ENCODE results near the gene CSNK1G2. TPM values are rescaled to one million over a fixed set of nuclear protein-coding genes. Genes with fewer than 3 reads are reported as not detected.

The CSNK1G2 gene
- total and polyA plus RNA-seq, 2 donors (not counting 1 experiment from before 2014, with no cell fraction given) = 154 to 288 TPM

DNA sequence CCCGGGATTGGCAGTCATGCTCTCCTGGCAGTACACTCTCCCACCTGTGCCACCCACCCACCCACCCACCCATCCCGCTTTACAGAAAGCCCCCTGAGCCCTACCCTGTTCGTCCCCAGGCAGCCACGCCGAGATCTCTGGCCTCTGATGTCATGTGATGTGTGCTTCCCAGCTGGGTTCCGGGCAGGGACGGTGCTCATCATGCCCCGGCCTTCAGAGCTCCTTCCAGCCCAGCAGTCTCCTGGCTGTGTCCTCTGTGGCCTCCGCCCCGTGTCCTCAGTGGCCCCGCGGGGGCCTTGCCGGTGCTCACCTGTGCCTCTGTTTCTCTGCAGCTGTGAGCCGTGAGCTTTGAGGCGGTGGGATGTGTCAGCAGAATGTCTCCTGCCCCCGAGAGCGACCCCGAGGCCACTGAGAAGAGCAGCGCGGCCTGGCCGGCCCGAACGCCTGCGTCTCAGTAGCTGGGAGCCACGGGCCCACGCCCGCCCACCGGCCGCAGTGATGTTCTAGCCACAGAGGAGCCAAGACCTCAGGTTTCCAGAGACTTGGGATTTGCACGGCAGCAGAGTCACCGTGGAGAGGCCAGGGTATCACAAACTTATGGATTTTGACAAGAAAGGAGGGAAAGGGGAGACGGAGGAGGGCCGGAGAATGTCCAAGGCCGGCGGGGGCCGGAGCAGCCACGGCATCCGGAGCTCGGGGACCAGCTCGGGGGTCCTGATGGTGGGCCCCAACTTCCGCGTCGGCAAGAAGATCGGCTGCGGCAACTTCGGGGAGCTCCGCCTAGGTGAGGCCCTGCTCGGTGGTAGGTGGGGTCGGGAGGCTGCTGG lies 28.4 kb downstream of the CSNK1G2 start:
- H3K4me1 Mint-ChIP-seq = peaks cover 15% of the 10 kb centered on the region
- Histone ChIP-seq H3K4me2 (replicated peaks; ENCODE audit: low read depth, low read length, poor library complexity, severe bottlenecking) (no peak overlapping the region), H3K9me3 (ENCODE audit: control extremely low read depth in 1 of 3, control insufficient read depth in 2 of 3, insufficient read depth in 1 of 3, low read length in 2 of 3) (no peaks in the 10 kb centered on the region), H3K27ac (ENCODE audit: low read length in 2 of 2) (no peak overlapping the region), H3K79me2 (ENCODE audit: control insufficient read depth, insufficient read depth, low read length) (peaks cover 89% of the 10 kb centered on the region), H2AFZ (ENCODE audit: insufficient read depth, low read depth, low read length, poor library complexity, severe bottlenecking) (no peak overlapping the region), H3K36me3 (replicated peaks in 1 of 2; ENCODE audit: control extremely low read depth in 1 of 2, control insufficient read depth in 1 of 2, extremely low read depth in 1 of 2, insufficient read depth in 2 of 2, low read length in 1 of 2) (peaks cover 2 to 34% of the 10 kb centered on the region in 2 experiments), H3K9ac (ENCODE audit: low read length) (no peak overlapping the region), H3K4me1 (ENCODE audit: control insufficient read depth in 2 of 2, insufficient read depth in 2 of 2, low read length in 2 of 2) (peaks cover 0 to 10% of the 10 kb centered on the region in 2 donors), H3K27me3 (replicated peaks in 1 of 4; ENCODE audit: control extremely low read depth in 1 of 4, control insufficient read depth in 3 of 4, insufficient read depth in 4 of 4, low read length in 3 of 4) (no peaks in the 10 kb centered on the region), H4K20me1 (ENCODE audit: control insufficient read depth, insufficient read depth, low read length, poor library complexity, severe bottlenecking) (peaks cover 80% of the 10 kb centered on the region), H3K4me3 (ENCODE audit: control extremely low read depth in 1 of 5, extremely low read depth in 1 of 5, insufficient read depth in 1 of 5, low read depth in 2 of 5, low read length in 4 of 5) (no peak overlapping the region)
- no peaks in the 10 kb centered on the region for H3K9me3 Mint-ChIP-seq (ENCODE audit: insufficient read depth)
- no peak overlapping the region for H3K4me3 Mint-ChIP-seq
- TF ChIP-seq EZH2 (IDR thresholded peaks at IDR 0.05; ENCODE audit: borderline replicate concordance, insufficient read depth, low read depth, low read length, poor library complexity, severe bottlenecking) = no peak
- TF ChIP-seq, protein P1, sequence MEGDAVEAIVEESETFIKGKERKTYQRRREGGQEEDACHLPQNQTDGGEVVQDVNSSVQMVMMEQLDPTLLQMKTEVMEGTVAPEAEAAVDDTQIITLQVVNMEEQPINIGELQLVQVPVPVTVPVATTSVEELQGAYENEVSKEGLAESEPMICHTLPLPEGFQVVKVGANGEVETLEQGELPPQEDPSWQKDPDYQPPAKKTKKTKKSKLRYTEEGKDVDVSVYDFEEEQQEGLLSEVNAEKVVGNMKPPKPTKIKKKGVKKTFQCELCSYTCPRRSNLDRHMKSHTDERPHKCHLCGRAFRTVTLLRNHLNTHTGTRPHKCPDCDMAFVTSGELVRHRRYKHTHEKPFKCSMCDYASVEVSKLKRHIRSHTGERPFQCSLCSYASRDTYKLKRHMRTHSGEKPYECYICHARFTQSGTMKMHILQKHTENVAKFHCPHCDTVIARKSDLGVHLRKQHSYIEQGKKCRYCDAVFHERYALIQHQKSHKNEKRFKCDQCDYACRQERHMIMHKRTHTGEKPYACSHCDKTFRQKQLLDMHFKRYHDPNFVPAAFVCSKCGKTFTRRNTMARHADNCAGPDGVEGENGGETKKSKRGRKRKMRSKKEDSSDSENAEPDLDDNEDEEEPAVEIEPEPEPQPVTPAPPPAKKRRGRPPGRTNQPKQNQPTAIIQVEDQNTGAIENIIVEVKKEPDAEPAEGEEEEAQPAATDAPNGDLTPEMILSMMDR (IDR thresholded peaks at IDR 0.05) = no peak
- H3K27ac Mint-ChIP-seq = peak overlapping the region; percentile 37
- no peak for ATAC-seq (ENCODE audit: low read depth)
- no peaks in the 10 kb centered on the region for H3K27me3 Mint-ChIP-seq
- POLR2A ChIA-PET = interaction anchor here (0.7 kb wide), 1 partner anchor 37 kb away, joined by 5 read pairs; no protein-coding TSS in a partner anchor
- 96% methylated on average over 47 of the region's 49 CpGs for WGBS (ENCODE audit: insufficient coverage)
- no peak for DNase-seq
- CTCF ChIA-PET = no interaction called here
- intact Hi-C loops (cut with micrococcal nuclease) = no loop called here
